CD4-positive, alpha-beta T cell treated with Interleukin-1 beta for 1 hour (primary cell): ENCODE measurements around the gene SCYL1.

Experiments
- DNase-seq, 2 donors: peaks; one replicate each; pipeline ENCODE4 v3.0.0-alpha.2; 2020 to 2022

SCYL1 gene

GRCh38 chr11:65572356-65573051 is 47.6 kb downstream of the SCYL1 start, which contains the start of gene FAM89B:
Gene FAM89B, plus strand, starts transcription at chr11:65572538. Its CDS starts 132 bp downstream, at chr11:65572670.
- peak; percentile 88 to 91 for DNase-seq

DNA sequence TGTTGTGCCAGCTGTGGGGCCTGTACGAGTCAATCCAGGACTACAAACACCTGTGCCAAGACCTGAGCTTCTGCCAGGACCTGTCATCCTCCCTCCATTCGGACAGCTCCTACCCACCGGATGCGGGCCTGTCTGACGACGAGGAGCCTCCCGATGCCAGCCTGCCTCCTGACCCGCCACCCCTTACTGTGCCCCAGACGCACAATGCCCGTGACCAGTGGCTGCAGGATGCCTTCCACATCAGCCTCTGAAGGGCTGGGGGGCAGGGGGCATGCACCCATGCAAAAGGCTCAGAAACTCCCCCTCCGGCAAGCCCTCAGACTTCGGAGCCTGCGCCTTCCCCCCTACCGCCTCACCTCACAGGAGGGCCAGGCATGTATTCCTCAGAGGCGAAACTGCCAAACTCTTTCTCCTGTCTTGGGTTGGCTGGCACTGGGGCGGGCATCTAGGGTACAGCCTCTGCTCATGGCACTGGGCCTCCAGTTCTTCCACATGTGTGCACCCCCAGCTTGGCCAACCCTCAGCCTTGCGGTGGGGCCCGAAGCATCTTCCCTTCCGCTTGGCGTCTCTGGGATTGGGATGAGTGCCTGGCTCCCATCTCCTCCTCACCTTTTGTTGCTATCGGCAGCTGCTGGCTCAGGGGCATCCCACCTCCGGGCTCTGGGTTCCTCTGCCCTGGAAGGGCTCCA is 48.7 kb downstream of the SCYL1 start:
- DNase-seq, result no peak

DNA sequence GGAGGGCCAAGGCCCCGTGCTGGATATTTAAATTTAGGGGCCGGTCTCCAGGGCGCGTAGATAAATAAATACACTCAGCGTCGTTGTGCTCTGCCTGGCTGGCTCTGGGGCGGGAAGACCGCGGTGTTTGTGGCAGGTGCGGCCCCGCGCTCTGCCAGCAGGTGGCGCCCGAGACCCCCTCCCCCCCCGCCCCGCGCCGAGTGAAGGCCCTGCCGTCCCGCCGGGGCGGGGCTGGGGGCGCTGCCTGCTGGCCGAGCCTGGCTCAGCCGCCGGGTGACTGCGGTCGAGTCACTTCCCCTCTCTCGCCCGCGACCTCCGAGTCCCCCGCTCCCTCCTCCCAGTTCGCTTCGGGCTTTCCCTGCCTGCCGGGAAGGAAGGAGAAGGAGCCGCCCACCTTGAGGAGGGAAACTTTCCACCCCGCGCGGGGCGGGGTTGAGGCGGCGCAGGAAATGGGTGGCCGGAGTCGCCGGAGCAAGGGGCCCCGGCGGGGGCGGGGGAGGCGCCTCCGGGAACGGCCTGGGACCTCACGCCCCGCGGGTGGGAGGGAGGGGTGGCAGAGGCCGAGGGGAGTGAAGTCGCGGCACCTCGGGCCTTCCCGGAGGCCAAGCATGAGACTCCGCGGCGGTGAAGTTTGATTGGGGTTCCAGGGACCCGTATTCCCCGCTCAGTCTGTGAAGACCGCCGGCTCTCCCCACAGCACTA is 49.4 kb downstream of the SCYL1 start:
- peak; percentile 94 to 95 for DNase-seq

DNA sequence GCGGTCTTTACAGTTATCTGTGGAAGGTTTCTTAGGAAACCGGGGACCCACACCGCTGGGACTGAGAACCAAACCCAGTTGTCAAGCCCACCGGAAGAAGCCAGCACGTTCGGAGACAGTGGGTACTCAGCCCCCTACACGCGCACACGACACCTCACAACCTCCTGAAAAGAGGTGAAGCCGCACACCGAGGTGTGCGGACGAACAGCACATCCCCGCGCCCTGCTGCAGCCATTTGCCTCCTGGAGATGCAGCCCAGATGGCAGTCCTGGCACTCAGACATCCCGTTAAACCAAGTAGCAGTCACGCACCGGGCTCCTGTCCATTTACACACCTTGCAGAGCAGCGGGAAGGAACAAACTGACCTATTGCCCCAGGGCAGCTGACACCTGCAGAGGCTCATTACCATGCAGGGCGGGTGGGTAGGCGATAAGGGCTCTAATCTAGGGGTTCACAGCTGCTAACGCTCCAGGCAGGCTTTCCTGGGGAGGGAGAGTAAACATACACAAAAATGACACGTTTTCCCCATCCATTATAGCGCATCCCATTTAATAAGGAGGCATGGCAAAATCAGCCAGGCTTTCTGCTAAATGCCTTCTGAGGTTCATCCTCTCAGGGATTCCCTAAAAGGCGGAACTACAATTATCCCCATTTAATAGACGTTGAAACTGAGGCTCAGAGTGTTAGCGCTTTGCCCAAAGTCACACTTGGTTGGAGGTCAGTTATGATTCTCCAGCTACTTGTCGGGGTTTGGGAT is 50.1 kb downstream of the SCYL1 start:
- DNase-seq, result peak in 1 of 2 donors; percentile 49

DNA sequence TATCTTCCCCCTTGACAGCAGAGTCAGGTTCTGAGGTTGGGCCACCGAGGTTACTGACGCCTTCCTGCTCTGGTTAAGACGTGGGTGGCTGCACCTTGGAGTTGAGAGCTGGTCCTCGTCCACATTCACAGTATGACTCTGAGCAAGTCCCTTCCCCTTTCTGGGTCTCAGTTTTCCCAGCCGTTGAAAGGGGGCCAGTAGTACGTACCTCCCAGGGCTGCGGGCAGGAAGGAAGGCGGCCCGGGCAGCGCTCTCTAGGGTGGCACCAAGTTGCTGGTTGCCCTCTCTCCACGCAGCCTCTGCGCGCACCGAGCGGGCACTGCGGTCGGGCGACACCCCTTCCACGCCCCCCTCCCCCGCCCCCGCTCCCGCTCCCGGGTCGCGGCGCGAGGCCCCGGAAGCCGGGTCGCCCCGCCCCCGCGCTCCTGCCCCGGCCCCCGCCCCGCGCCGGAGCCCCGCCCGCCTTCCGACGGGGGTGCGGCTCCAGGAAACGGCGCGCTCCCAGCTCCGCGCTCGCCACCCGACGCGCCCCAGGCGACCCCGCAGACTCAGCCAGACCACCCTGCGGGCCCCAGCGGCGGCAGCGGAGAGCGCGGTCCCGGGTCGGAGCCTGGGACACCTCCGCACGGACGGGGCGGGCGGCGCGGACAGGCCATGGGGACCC is 50.8 kb downstream of the SCYL1 start, which contains the start of gene EHBP1L1:
TSS of gene EHBP1L1 (plus strand) at position 486 of the 664 bp plus-strand sequence. CDS start 250 bp downstream, outside the sequence.
- DNase-seq, result peak; percentile 86

DNA sequence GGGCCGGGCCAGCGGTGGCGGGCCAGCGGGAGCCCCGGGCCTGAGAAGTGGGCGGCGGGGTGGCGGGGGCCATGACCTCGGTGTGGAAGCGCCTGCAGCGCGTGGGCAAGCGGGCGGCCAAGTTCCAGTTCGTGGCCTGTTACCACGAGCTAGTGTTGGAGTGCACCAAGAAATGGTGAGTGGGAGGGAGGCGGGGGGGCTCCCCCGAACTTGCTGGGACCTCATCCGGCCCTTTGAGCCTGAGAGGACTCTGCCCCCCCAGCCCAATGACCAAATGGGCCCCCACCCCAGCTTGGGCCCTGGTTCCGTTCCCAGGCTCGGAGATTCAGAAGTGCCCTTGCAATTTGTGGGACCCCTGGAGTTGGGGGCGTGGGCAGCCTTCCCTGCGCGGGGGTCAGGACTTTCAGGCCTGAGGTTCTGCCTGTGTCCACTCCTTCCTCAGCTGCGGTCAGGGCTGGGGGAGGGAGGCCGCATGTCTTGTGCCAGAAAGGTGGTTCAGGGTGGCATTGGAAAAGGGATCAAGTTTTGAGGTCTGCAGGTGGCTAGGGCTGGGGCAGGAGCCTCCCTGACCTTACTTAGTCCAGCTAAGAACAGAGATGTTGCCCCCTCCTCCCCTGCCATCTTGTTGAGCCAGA is 51.5 kb downstream of the SCYL1 start:
- DNase-seq, result no peak

GRCh38 chr11:65576867-65577755 is 52.2 kb downstream of the SCYL1 start:
- peak in 1 of 2 donors; percentile 83 for DNase-seq

GRCh38 chr11:65577756-65578109 is 52.9 kb downstream of the SCYL1 start:
- no peak for DNase-seq

- DNase-seq, result no peak
Observed at GRCh38 chr11:65578134-65578533, 53.3 kb downstream of the SCYL1 start.

DNA sequence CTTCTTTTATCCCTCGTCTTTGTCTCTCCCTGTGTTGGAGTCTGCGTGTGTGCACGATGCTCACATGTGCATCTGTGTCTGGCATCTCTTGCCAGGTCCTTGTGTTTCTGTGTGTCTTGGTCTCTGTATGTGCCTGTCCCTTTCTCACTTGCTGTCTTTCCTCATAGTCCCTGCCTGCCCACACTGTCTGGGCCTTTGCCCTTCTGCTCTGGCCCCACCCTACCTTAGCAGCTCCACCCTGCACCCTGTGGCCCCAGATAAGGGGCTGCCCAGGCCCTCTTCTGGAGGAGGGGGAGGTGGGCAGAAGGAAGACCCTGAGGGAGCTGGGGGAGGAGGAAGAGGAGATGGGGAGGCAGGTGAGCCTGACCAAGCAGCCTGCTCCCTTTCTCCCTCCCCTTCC is 53.8 kb downstream of the SCYL1 start:
- DNase-seq, result no peak

DNA sequence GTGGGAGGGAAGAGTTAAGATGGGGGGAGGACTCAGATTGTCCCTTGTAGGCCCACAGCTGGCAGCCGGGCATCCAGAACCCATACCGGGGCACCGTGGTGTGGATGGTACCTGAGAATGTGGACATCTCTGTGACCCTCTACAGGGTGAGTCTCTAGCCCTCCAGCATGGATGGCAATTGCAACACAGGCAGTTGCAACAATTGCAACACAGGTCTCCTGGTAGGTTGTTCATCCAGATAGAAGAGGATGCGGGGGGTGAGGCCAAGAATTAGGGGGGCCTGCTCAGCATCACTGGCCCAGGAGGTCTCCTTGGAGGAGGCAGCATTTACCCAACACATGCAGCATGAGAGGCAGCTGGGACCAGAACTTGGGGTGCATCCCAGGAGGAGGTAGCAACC is 54.4 kb downstream of the SCYL1 start:
- DNase-seq, result no peak

DNA sequence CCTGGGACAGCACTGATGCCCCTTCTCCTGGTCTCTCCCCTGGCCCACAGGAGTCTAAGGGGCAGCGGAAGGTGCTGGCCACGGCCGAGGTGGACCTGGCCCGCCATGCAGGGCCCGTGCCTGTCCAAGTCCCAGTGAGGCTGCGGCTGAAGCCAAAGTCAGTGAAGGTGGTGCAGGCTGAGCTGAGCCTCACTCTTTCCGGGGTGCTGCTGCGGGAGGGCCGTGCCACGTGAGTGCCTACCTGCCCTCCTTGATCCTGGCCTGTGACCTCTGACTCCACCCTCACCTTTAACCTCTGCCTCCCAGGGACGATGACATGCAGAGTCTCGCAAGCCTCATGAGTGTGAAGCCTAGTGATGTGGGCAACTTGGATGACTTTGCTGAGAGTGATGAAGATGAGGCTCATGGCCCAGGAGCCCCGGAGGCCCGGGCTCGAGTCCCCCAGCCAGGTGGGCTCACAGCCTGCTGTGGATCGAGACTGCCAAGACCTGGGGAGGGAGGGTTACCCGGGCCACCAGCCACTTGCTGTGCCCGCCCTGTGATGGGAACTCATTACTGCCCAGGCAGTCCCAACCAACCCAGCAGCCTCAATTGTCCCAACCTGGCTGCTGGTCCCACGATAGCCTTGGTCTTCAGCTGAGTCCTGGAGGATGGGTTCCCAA is 55.3 kb downstream of the SCYL1 start:
- no peak for DNase-seq

DNA sequence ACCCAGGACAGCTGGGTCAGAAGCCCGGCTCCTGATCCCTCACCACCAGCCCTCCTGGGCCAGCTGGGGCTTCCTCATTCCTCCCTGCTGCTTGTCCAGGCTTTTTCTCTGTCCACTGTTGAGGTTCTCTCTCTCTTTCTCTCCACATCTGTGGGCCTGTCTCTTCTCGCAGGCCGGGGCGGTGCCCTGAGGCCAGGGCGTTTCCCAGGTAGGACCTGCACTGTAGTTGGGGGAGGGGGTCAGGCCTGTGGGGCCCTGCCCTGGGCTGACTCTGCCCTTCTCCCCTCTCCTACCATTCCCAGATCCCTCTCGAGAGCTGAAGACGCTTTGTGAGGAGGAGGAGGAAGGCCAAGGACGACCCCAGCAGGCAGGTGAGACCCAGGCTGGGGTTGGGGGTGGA is 55.9 kb downstream of the SCYL1 start:
- DNase-seq, result no peak

DNA sequence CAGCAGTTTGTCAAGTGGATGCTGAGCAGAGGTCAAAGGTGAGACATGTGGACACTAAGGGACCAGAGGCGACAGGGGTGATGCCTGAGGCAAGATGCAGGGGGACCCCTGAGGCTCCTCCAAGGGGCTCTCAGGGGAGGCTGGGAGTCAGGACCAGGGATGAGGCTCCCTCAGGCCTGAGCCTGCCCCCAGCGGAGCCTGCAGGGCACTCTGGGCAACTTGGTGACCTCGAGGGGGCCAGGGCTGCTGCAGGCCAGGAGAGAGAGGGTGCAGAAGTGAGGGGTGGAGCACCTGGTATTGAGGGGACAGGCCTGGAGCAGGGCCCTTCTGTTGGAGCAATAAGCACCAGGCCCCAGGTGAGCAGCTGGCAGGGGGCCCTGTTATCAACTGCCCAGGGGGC is 57.0 kb downstream of the SCYL1 start:
- no peak for DNase-seq

DNA sequence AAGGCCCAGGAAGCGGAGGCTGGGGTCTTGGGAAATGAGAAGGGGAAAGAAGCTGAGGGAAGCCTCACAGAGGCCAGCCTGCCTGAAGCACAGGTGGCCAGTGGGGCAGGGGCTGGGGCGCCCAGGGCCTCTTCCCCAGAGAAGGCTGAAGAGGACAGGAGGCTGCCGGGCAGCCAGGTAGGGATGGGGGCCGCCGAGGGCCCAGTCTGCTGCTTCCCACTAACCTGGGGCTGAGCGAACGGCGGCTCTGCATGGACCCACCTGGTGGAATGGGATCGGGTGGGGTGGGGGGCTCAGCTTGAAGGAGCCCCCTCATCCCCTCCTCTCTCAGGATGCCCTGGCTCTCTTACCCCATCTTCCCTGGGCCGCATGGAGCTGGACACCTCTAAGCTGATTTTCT is 58.7 kb downstream of the SCYL1 start:
- no peak for DNase-seq

GRCh38 chr11:65584106-65584505 is 59.2 kb downstream of the SCYL1 start:
- DNase-seq, result no peak

GRCh38 chr11:65584723-65585171 is 59.9 kb downstream of the SCYL1 start:
- DNase-seq, result no peak

- no peak for DNase-seq
Observed at GRCh38 chr11:65585396-65586246, 60.7 kb downstream of the SCYL1 start.

DNA sequence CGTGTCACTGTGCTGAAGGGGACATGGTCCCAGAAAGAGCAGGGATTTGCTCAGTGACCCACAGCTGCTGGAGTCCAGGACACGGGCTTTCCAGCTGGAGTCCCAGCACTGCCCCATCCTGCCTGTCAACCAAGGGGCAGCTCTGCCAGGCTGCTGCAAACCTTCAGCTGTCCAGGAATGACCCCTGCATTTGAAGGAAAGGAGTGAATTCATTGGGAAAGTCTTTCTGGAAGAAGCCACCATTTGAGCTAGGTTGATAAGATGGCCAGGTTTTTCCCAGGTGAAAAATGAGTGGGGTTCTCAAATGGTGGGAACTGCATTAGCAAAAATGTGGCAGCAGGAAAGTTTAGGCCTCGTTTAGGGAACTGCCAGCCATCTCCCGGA is 61.4 kb downstream of the SCYL1 start:
- DNase-seq, result no peak
